ENCODE data around the gene LYPD8. TPM values are rescaled to one million over a fixed set of nuclear protein-coding genes. Genes with fewer than 3 reads are reported as not detected.

Gene LYPD8
- total RNA-seq (2011; cell fraction: chromatin; rRNA removed; ENCODE audit: low replicate concordance): 1.2 and 1.5 TPM in 2 replicates
- total RNA-seq (2011; cell fraction: nucleolus; rRNA removed): 1.0 and 1.2 TPM in 2 replicates
- total RNA-seq (2011; cell fraction: nucleoplasm; rRNA removed): 1.4 and 2.1 TPM in 2 replicates
- total RNA-seq (2014; rRNA removed) (0.50 and 0.98 TPM in 2 replicates), total RNA-seq (2014; rRNA removed; fragmentation: Illumina TruSeq; extraction: Trizol) (0.86 and 1.3 TPM in 2 replicates), total RNA-seq (2015; rRNA removed; fragmentation: Illumina TruSeq; extraction: Trizol) (1.8 and 2.0 TPM in 2 replicates), total RNA-seq (2021) (0.87 and 1.0 TPM in 2 replicates), polyA plus RNA-seq (2011; rRNA removed) (0.42 and 0.71 TPM in 2 replicates), polyA plus RNA-seq (2014; fragmentation: Illumina TruSeq; extraction: Trizol) (1.1 and 1.4 TPM in 2 replicates), polyA plus RNA-seq (2014; fragmentation: Nextera tagmentation; extraction: Ambion mirVana) (1 to 10 TPM; 1.3 to 2.1 TPM), polyA plus RNA-seq (2014; rRNA removed) (0.71 and 1.4 TPM in 2 replicates), polyA minus RNA-seq (2011; rRNA and poly(A)+ RNA removed) (0.87 and 1.3 TPM in 2 replicates), Bru-seq, nascent RNA (percentile 6 among the genes with signal in this experiment), BruChase-seq, experiment 1, labeled RNA remaining after a 2-hour chase (percentile 13 among the genes with signal in this experiment), BruChase-seq, experiment 2, labeled RNA remaining after a 6-hour chase (percentile 6 among the genes with signal in this experiment)
- 0.38 and 0.54 TPM in 2 replicates for polyA plus RNA-seq (2011; cell fraction: cytosol; rRNA removed)
- 0.20 and 0.42 TPM in 2 replicates for polyA plus RNA-seq (2011; cell fraction: nucleus; rRNA removed)
- 1.1 and 1.8 TPM in 2 replicates for polyA plus RNA-seq (2012)
- polyA minus RNA-seq (2011; cell fraction: cytosol; rRNA and poly(A)+ RNA removed): 0.67 TPM in 1 of 2 replicates, not detected in the other
- polyA minus RNA-seq (2011; cell fraction: nucleus; rRNA and poly(A)+ RNA removed): 0.40 and 0.78 TPM in 2 replicates
- long read RNA-seq, experiment 1, partial matches to known transcripts: 1 of 5 reads
- long read RNA-seq, experiment 1, other reads (novel, unspliced or antisense): 4 of 5 reads
- long read RNA-seq, experiment 2, partial matches to known transcripts: 1 of 2 reads
- long read RNA-seq, experiment 2, other reads (novel, unspliced or antisense): 1 of 2 reads
- long read RNA-seq, experiment 3: 0 reads

- Histone ChIP-seq H3K36me3 (ENCODE audit: control insufficient read depth, insufficient read depth, low read length) (no peaks in the 10 kb centered on the region), H3K4me2 (ENCODE audit: insufficient read depth, low read length) (no peak within 1 kb of the TSS), H2AFZ (ENCODE audit: low read depth, low read length) (no peak within 1 kb of the TSS), H3K4me1 (replicated peaks in 1 of 2; ENCODE audit: control insufficient read depth in 2 of 2, insufficient read depth in 2 of 2, low read length in 2 of 2) (peaks cover 3 to 14% of the 10 kb centered on the region in 2 experiments; a peak in 3 of 5 replicates), H3K9me3 (replicated peaks; ENCODE audit: control insufficient read depth, insufficient read depth, low read depth, low read length) (peaks cover under 1% of the 10 kb centered on the region; the same call in 1 of the 2 replicates), H3K27me3 (ENCODE audit: control insufficient read depth in 2 of 2, insufficient read depth in 2 of 2, low read length in 2 of 2) (no peaks in the 10 kb centered on the region), H3K4me3 (no peak within 1 kb of the TSS), H3K27ac (ENCODE audit: extremely low read depth, low read depth, low read length) (no peak within 1 kb of the TSS), H3K79me2 (ENCODE audit: control insufficient read depth, insufficient read depth, low read length) (no peaks in the 10 kb centered on the region), H3K9me1 (ENCODE audit: control insufficient read depth, insufficient read depth, low read length) (no peaks in the 10 kb centered on the region), H4K20me1 (replicated peaks; ENCODE audit: control insufficient read depth, insufficient read depth, low read length) (no peaks in the 10 kb centered on the region), H3K9ac (ENCODE audit: insufficient read depth in 1 of 2, low read depth in 2 of 2, low read length in 2 of 2) (no peak within 1 kb of the TSS)
- in situ Hi-C loops (cut with MboI): no loop called here
- no peak for ATAC-seq
- intact Hi-C loops (cut with micrococcal nuclease): loop anchor here (5.0 kb wide), 1 partner anchor 52 kb away; no protein-coding TSS in a partner anchor
- WGBS (ENCODE audit: insufficient coverage, low coverage, missing lambda C conversion rate): 8% methylated on average over 6 of the region's 6 CpGs
- BruUV-seq (replicated peaks): no TSS peak
- no peak for DNase-seq (ENCODE audit: extremely low read depth in 1 of 4, low spot score in 3 of 4)
- POLR2A ChIA-PET: no interaction called here
- no peak for FAIRE-seq
- CTCF ChIA-PET (ENCODE audit: low intra/inter-chr PET ratio): no interaction called here
- TF ChIP-seq SRSF3 (IDR thresholded peaks at IDR 0.05; ENCODE audit: insufficient read depth, low read length) (no peak), HDGF (IDR thresholded peaks at IDR 0.05) (no peak), SMAD1 (IDR thresholded peaks at IDR 0.05; ENCODE audit: low read depth, low read length, partially characterized antibody) (no peak), ETV6 (IDR thresholded peaks at IDR 0.05; ENCODE audit: borderline replicate concordance in 1 of 2, low read depth in 2 of 2, low read length in 1 of 2) (no peak), ETV6 (CRISPR knock-in tag; IDR thresholded peaks at IDR 0.05; ENCODE audit: borderline replicate concordance) (no peak), NFXL1 (CRISPR knock-in tag; IDR thresholded peaks at IDR 0.05) (no peak), CEBPZ (IDR thresholded peaks at IDR 0.05; ENCODE audit: borderline replicate concordance, low read depth, low read length) (no peak), DDX20 (tag; IDR thresholded peaks at IDR 0.05; ENCODE audit: low read depth) (no peak), CCAR2 (IDR thresholded peaks at IDR 0.05; ENCODE audit: low read depth, low read length) (no peak), PTTG1 (tag; IDR thresholded peaks at IDR 0.05; ENCODE audit: low read depth) (no peak), ZNF134 (CRISPR knock-in tag; conservative IDR thresholded peaks at IDR 0.05) (no peak), RBM22 (IDR thresholded peaks at IDR 0.05; ENCODE audit: low read depth, low read length, poor library complexity, severe bottlenecking) (no peak), ZNF780A (CRISPR knock-in tag; IDR thresholded peaks at IDR 0.05) (no peak), NCOA4 (IDR thresholded peaks at IDR 0.05; ENCODE audit: partially characterized antibody) (no peak)
- TF ChIP-seq, protein P1, sequence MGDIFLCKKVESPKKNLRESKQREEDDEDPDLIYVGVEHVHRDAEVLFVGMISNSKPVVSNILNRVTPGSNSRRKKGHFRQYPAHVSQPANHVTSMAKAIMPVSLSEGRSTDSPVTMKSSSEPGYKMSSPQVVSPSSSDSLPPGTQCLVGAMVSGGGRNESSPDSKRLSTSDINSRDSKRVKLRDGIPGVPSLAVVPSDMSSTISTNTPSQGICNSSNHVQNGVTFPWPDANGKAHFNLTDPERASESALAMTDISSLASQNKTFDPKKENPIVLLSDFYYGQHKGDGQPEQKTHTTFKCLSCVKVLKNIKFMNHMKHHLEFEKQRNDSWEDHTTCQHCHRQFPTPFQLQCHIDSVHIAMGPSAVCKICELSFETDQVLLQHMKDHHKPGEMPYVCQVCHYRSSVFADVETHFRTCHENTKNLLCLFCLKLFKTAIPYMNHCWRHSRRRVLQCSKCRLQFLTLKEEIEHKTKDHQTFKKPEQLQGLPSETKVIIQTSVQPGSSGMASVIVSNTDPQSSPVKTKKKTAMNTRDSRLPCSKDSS (IDR thresholded peaks at IDR 0.05; ENCODE audit: low read depth, partially characterized antibody): no peak
Measured at GRCh38 chr1:248755517-248755916, at the start of gene LYPD8. LYPD8 (minus strand) TSS chr1:248755759; CDS start chr1:248751081, 4,678 bp downstream.

Data from K562 (cell line).